Measurements from ENCODE around the gene DZANK1. TPM values are rescaled to one million over a fixed set of nuclear protein-coding genes. Genes with fewer than 3 reads are reported as not detected.
"Not testable (repeated sequence)": the region's sequence is repeated elsewhere in the genome, so short reads cannot be mapped to it uniquely, and the experiment has no call there.

DZANK1 gene
- polyA plus RNA-seq (ENCODE audit: insufficient read length) = 11.8 TPM
- long read RNA-seq, donor 1 = 0 reads
- long read RNA-seq, donor 2, partial matches to known transcripts = 34 of 34 reads
- long read RNA-seq, donor 2, other reads (novel, unspliced or antisense) = 0 of 34 reads
- long read RNA-seq, donor 3 = 0 reads
- long read RNA-seq, donor 4 = 0 reads
- long read RNA-seq, donor 5, partial matches to known transcripts = 44 of 44 reads
- long read RNA-seq, donor 5, other reads (novel, unspliced or antisense) = 0 of 44 reads
- long read RNA-seq, donor 6 = 0 reads
- long read RNA-seq, donor 7 = 0 reads
- long read RNA-seq, donor 8 = 0 reads

DNA sequence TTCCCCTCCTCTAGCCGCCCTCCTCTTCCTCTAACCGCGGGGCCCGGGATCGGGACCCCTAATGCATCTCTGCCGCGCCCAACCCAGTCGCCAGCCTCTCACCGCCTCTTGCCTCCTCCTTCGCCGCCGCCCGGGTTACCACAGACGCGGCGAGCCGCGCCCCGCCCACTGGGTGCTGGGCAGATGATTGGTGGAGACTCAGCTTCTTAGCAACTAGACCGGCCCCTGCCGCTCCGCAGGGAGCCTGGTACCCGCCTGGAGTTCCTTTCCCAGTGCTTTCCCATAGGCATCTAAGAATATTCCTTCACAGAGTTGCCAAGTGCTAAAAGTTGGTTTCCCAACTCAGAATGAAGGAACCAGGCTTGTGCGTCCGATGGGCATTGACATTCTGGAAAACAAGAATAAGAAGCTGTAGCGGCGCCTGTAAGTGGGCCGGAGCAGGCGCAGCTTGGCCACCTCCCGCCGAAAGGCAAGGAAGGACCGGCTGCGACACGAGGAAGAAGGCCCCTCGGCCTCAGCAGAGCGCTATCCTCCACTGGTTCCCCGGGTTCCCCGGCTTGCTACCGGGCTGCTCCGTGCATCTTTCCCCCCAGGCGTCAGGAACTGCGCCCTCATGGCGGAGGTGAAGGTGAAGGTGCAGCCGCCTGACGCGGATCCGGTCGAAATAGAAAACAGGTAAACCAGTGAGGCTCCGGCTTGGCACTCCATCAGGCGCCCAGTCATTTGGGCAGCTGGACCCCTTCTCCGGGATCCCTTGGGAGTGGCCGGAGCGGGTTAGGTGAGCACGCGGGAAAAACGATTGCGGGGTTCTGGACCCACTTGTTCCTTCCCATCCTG lies at the start of gene DZANK1, which contains the start of gene POLR3F:
DZANK1 (minus strand) TSS at position 137 of the 837 bp plus-strand sequence. CDS start 1,672 bp downstream, outside the sequence.
POLR3F (plus strand) TSS at position 497 of the 837 bp plus-strand sequence; CDS start at position 614, 117 bp downstream.
- peak; percentile 96 for DNase-seq

DNA sequence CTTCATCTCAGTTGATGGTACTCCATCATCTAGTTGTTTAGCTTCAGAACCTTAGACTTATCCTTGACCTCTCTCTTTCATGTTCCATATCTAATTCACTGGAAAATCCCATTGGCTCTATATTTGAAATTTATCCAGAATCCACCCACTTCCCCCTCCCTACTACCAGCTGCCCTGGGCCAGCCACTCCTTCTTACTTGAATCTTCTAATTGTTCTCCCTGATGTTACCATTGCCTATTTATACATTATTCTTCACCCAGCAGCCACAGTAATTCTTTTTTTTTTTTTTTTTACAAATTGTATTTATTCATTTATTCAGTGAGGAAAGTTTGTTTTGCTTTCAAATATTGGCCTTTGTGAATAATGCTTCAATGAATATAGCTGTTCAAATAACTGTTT lies 49.1 kb upstream of the DZANK1 start:
- no peak for DNase-seq

DNA sequence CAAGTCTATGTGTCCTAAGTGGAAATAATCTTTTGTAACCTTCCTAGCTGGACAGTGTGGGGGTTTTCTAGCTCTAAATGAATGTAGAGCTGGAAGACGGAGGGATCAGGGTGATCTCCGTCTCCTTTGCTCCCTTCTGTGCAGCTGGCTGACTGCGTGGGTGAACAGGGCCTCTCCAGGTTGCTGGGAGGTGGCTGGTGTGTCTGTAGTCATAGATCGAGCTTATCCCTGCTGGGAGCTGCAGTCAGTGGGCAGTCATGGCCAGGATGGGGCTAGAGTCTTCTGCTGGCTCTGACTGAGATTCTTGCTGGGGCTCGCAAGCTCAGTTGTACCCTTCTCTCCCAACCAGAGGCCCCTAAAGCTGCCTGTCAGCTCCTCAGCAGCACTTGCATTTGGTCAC lies 47.3 kb upstream of the DZANK1 start:
- DNase-seq = no peak

DNA sequence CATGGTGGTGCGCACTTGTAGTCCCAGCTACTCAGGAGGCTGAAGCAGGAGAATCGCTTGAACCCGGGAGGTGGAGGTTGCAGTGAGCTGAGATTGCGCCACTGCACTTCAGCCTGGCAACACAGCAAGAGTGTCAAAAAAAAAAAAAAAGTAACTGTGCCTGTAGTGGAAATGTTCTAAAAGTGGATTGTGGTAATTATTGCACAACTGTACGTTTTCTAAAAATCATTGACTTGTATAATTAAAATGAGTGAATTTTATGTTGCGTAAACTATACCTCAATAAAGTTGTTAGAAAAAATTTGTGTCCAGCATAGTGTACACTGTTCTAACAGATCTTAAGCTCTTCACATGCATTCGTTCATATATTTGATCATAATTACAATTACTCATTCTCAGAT lies 46.4 kb upstream of the DZANK1 start:
- no peak for DNase-seq

DNA sequence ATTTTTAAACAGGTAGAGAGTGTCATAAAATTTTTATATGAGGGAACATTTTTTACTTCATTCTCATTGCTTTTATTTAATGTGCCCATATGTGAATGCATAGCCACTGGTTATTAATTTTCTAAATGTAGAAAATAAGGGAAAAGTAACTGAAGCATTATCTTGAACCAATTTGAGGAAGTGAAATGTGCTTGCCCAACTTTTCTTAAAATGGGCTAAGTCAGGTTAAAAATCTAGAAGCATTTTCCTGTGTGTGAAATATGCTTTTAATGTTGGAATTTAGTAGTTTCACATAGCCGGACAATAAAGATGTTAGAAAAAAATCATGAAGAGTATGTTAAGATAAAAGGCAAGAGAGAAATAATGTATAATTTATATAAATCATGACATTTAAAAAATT lies 44.7 kb upstream of the DZANK1 start:
- DNase-seq = no peak

DNA sequence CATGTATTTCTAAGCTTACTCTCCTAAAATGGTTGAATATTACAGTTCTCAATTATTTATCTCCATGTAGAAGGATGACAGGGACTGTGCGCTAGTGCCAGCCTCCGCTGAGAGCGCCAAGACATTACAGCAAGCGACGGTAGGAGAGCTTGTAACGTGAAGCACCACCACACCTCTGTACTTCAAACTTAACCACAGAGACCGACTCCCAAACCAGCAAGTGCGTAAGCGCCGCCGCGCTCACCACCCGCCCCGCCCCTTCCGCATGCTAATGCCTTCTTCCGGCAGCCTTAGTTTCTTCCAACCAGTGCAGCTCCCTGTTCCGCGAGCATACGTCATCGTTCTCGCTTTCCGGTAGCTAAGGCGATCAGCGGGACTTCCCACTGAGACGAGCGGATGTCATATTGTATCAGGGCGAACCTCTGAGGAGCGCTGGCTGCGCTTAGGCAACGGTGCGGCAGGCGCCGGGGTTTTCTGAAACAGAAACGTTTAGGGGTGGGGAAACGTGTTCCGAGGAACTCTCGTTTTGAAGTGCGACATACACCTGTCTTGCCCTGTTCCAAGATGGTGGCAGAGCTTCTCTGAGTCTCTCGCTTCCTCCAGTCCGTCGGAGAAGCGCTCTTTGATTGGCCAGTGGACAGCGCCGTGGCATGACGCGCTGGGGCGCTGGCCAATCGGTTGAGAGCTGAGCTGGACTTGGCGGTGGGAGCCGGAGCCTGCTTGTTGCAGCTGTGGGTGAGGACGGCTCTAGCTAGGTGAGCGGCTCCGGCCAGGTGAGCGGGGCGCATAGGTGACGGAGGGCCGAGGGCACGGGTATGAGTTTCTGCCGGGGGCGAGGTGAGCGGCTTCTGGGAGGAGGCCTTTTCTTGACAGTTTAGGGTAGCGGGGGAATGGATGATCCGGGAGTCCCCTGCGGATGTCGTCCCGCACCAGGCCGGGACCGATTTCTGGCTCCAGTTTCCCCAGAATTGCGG lies 40.7 kb upstream of the DZANK1 start, which contains the start of gene SEC23B:
SEC23B (plus strand) TSS at position 723 of the 974 bp plus-strand sequence. CDS start 2,896 bp downstream, outside the sequence.
- DNase-seq = peak; percentile 96

DNA sequence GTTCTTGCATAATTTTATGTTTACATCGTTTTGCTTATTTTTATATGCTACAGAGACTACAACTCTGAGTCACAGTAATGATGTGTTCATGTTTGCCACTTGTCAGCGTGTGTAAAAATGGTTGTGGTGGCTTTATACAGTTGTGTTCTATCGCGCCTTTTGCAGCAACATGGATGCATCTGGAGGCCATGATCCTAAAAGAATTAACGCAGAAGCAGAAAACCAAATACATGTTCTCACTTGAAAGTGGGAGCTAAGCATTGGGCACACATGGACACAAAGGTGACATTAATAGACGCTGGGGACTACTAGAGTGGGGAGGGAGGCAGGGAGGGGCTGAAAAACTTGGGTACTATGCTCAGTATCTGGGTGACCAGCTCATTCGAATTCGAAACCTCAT lies 39.9 kb upstream of the DZANK1 start:
- DNase-seq = no peak

DNA sequence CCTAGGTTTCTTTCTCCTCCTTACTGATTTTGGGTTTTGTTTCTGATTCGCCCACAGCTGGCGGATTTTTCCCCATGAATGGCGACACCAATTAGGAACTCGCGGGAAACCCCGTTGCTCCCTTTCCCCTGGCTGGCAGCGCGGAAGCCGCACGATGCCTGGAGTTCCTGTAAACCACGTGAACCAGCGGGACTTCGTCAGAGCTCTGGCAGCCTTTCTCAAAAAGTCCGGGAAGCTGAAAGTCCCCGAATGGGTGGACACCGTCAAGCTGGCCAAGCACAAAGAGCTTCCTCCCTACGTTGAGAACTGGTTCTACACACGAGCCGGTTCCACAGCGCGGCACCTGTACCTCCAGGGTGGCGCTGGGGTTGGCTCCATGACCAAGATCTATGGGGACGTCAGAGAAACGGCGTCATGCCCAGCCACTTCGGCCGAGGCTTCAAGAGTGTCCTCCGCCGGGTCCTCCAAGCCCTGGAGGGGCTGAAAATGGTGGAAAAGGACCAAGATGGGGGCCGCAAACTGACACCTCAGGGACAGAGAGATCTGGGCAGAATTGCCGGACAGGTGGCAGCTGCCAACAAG lies 37.7 kb upstream of the DZANK1 start:
- no peak for DNase-seq

DNA sequence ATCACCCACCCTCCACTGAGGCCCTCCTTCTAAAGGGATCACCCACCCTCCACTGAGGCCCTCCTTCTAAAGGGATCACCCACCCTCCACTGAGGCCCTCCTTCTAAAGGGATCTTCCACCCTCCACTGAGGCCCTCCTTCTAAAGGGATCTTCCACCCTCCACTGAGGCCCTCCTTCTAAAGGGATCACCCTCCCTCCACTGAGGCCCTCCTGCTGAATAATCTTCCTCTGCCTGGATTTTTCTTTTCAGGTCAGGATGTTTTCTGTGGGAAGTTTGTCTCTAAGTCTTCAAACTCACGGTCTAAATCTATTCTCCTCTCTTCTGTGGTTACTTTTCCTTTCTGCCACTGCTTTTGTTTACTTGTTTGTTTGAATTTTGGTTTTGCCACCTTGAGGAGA lies 34.8 kb upstream of the DZANK1 start:
- not testable (repeated sequence) for DNase-seq

DNA sequence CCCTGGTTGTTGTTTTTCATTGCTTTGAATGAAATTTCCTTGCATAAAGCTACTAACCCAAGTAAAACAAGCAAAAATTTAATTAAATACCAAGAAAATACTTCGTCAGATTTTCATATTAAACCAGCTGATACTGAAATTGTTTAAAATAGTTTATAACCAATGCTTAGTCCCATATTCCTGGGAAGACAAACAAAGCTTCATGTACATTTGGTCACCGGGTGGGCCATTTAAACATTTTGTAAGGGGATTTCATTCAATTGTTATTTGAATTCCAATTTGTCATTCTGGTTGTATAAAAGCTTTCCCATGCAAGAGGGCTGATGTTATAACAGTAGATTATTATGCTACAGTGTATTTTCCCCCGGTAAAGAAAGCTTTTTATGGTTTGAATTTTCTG lies 30.8 kb upstream of the DZANK1 start:
- DNase-seq = no peak

DNA sequence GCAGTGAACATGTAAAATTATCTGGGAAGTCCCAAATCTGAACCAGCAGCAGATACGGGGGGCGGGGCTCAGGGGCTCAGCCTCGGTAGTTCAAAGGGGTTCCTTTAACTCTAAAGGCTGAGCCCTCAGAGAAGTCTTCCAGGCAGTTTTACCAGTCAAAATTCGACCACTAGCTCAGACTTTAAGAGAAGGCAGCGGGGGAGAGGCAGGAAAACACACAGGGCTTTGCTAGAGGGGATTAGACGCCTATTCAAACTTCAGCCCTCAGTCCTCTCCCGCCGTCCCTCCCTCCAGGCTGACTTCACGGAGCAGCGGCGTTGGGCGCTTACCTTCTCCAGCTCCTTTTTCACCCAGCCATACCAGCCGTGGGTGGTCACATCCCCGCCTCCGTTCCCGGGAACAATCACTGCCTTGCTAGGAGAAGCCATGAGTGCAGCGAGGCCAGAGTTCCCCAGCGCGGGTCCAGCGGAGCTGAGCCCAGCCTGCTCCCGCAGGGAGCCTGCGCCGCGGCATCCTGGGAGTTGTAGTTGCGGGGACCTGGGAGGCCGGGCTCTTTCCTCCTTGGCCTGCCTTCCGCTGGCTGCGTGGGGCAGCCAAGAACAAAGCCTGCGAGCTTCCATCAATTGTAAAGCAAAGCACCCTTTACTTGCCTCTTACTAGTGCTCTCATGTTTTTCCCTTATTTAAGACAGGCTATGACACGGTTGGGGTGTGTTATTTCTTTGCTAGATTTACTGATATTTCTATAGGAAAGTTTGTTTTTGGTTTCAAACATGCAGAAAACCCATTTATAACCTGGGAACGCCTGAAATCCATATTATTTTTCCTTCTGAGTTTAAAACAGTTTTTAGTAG lies 30.1 kb upstream of the DZANK1 start, which contains the start of gene RBBP9:
RBBP9 (minus strand) TSS at position 486 of the 853 bp plus-strand sequence; CDS start at position 428, 58 bp downstream.
- DNase-seq = peak; percentile 83

DNA sequence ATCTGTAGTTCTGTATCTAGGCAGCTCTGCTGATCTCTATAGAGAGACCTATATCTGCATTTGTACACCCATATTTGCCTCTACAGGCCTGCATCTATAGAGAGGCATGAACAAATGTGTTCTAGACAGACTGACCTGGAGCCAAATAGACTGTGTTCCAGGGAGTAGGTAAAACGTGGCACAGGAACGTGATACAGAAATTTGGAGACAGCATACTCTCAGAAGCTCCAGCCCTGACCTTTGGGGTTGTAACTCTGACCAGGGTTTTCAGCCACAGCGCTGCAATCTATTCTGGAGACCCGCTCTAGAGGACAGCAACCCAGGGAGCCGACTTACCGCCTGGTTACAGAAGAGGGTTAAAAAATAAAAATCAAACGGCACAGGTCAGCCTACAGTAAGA lies 29.2 kb upstream of the DZANK1 start:
- DNase-seq = no peak

DNA sequence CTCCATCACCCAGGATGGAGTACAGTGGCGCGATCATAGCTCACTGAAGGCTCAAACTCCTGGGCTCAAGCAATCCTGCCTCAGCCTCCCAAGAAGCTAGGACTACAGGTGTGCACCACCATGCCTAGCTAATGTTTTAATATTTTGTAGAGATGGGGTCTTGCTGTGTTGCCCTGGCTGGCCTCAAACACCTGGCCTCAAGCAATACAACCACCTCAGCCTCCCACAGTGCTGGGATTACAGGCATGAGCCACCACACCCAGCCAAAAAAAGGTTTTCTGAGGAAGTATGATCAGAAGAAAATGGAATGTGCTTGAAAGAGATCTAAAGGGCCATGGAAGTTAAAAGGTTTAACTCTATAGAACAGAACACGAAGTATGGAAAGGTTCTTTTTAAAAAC lies 21.5 kb upstream of the DZANK1 start:
- DNase-seq = no peak

DNA sequence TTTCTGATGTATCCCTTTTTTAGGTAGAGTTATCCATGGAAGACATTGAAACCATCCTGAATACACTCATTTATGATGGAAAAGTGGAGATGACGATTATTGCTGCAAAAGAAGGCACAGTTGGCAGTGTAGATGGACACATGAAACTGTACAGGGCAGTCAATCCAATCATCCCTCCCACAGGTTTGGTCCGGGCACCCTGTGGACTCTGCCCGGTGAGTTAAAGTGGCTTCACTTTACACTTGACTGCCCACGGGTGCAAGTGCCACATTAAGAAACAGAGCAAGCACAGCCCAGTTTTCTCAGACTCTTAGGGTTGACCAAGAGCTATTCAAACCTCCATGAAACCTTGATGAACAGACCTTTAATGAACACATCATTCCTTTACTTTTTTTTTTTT lies 14.8 kb upstream of the DZANK1 start:
- no peak for DNase-seq

DNA sequence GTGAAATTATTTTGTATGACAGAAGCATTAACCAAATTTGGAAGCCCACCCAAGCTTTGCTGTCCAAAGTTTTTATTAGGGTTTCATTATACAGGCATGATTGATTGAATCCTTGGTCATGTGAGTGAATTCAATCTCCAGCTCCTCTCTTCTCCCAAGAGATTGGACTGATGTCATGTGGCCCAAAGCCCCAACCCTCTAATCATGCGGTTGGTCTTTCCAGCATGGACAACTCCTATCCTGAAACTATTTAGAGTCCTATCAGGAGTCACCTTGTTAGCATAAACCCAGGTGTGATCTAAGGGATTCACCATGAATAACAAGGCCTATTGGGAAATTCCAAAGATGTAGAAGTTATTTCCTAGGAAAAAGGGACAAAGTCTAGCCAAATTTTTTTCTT lies 11.0 kb upstream of the DZANK1 start:
- no peak for DNase-seq

DNA sequence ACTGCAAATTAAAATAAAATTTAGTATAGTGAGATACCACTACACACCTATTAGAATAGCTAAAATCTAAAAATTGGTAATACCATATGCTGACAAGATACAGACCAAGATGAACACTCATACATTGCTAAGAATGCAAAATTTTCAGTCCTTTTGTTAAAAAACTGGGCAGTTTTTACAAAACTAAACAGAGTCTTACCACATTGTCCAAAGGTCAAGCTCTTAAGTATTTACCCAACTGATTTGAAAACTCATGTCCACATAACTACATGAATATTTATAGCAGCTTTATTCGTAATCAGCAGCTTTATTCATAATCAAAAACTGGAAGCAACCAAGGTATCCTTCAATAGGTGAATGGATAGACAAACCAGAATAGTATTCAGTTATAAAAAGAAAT lies 10.4 kb upstream of the DZANK1 start:
- no peak for DNase-seq

DNA sequence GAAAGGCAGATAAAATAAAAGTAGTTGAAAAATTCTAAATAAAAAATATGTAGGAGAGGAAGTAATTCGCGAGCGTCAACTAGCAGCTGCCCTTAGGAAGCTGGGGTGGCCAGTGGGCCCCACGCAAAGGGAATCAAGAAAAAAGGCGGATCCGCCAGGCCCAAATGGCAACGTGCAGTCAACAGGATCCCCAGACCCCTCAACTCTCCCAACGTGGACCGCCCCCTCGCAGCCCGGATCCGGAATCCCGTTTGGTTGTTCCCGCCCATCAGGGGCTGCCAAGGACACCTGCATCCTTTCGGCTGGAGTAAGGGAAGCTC lies 296 bp downstream of the DZANK1 start:
- DNase-seq = no peak

DNA sequence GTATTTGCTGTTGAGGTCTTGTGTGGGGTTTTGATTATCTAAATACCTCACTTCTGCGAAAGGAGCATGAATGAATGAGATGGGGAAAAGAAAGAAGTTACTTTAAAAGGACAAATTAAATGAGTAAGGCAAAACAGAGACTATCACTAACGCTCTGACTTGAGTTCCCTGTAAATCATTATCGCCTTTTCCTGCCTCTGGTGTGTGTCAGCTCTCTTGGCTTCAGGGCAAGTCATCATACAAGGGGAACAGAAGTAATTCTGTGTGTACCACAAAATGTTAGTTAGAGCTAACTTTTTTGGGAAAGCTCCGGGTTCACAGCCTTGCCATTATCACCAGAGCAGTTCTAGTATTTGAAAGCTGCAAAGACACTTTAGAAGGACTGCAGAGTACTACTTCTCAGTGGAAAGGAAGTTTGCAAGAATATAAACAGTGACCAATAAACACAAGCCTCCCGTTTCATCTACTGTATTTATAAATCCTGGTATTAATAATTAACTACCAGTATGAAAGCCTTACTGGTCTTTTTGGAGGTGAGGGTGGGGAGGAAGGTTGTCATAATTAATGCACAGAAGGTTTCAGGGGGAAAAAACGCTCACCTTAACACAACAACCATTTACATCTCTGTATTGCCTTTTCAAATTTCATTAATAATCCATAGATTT lies 1.2 kb downstream of the DZANK1 start:
- no peak for DNase-seq

DNA sequence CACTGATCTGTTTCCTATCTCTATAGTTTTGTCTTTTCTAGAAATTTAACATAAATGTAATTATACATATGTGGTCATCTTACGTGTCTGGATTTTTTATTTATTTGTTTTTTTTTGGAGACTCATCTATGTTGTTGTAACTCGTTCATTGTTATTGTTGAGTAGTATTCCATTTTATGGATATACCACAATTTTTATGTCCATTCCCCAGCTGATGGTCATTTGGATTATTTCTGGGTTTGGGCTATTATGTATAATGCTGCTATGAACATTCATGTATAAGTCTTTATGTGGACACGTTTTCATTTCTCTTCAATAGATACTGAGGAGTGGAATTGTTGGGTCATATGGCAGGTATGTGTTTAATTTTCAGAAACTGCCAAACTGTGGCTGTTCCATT lies 10.2 kb downstream of the DZANK1 start:
- no peak for DNase-seq

DNA sequence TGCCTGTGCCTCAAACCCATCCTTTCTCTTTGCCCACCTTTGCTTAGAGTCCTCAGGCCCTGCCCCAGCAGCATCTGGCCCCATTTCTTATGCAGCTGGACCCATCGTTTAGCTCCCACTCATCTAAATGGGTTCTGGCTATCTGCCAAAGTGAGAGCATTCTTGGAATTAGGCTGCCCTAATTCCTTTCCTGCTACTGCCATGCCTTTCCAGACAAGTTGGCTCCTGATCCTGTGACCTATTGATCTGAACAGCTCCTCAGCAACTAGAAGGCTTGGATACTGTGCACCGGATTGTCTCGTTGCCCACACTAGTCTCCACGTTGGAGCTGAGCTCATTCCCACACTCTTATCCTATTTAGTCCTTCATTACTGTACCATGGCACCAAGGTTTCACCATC lies 22.9 kb downstream of the DZANK1 start:
- no peak for DNase-seq
